Memory B cell (primary cell): ENCODE data around the gene PKIG.
"Not testable (repeated sequence)": the region's sequence is repeated elsewhere in the genome, so short reads cannot be mapped to it uniquely, and the experiment has no call there.

Experiments used
- ATAC-seq: fragments of 150-1000 bp; cut with Tn5 transposase; 2 replicates; pipeline ENCODE4 v1.10.0; 2021; ENCODE audit warnings: low read depth, mild to moderate bottlenecking, moderate library complexity
- DNase-seq, 2 donors: peaks; one replicate each; pipeline ENCODE4 v3.0.0; 2022; ENCODE audit warnings: low spot score in 2 of 2
- H3K27ac Mint-ChIP-seq: one replicate; pipeline ENCODE4 v1.8.0; 2022; ENCODE audit warnings: mild to moderate bottlenecking, moderate library complexity, mixed read lengths
- H3K27me3 Mint-ChIP-seq: one replicate; pipeline ENCODE4 v1.8.0; 2022; ENCODE audit warnings: mixed read lengths
- H3K36me3 Mint-ChIP-seq: one replicate; pipeline ENCODE4 v1.8.0; 2022; ENCODE audit warnings: mild to moderate bottlenecking, mixed read lengths
- H3K4me1 Mint-ChIP-seq: one replicate; pipeline ENCODE4 v1.8.0; 2022; ENCODE audit warnings: mixed read lengths
- H3K4me3 Mint-ChIP-seq: one replicate; pipeline ENCODE4 v1.8.0; 2022; ENCODE audit warnings: mild to moderate bottlenecking, moderate library complexity, mixed read lengths
- H3K9me3 Mint-ChIP-seq: one replicate; pipeline ENCODE4 v1.8.0; 2022; ENCODE audit warnings: mixed read lengths

PKIG gene

GRCh38 chr20:44649126-44649525 lies 66.7 kb downstream of the PKIG start:
- no peaks in the 10 kb centered on the region for H3K27me3 Mint-ChIP-seq

GRCh38 chr20:44649976-44650375 lies 67.6 kb downstream of the PKIG start:
- ATAC-seq (no peak), DNase-seq (no peak)
- peaks cover 2% of the 10 kb centered on the region for H3K9me3 Mint-ChIP-seq
- H3K27me3 Mint-ChIP-seq = no peaks in the 10 kb centered on the region
- H3K4me3 Mint-ChIP-seq = peak overlapping the region; percentile 17
- H3K36me3 Mint-ChIP-seq = no peaks in the 10 kb centered on the region
- H3K4me1 Mint-ChIP-seq = peaks cover 34% of the 10 kb centered on the region
- no peak overlapping the region for H3K27ac Mint-ChIP-seq

More at GRCh38 chr20:44649126-44649525, 66.7 kb downstream of the PKIG start:
- no peak overlapping the region for H3K4me3 Mint-ChIP-seq
- H3K36me3 Mint-ChIP-seq = no peaks in the 10 kb centered on the region
- H3K4me1 Mint-ChIP-seq = peaks cover 41% of the 10 kb centered on the region
- ATAC-seq = no peak
- H3K9me3 Mint-ChIP-seq = peaks cover under 1% of the 10 kb centered on the region
- DNase-seq = no peak
- no peak overlapping the region for H3K27ac Mint-ChIP-seq

GRCh38 chr20:44650771-44651433 lies 68.5 kb downstream of the PKIG start:
- DNase-seq = peak in 1 of 2 donors; percentile 32
- H3K36me3 Mint-ChIP-seq = no peaks in the 10 kb centered on the region
- no peak overlapping the region for H3K27ac Mint-ChIP-seq
- H3K9me3 Mint-ChIP-seq = peaks cover 2% of the 10 kb centered on the region
- peak overlapping the region; percentile 82 for H3K4me3 Mint-ChIP-seq
- ATAC-seq = peak; percentile 31
- H3K4me1 Mint-ChIP-seq = peaks cover 32% of the 10 kb centered on the region
- H3K27me3 Mint-ChIP-seq = no peaks in the 10 kb centered on the region

- no peaks in the 10 kb centered on the region for H3K27me3 Mint-ChIP-seq
- peak in 1 of 2 donors; percentile 41 for DNase-seq
- ATAC-seq = no peak
- peak overlapping the region; percentile 89 for H3K4me3 Mint-ChIP-seq
- no peak overlapping the region for H3K27ac Mint-ChIP-seq
- peaks cover 29% of the 10 kb centered on the region for H3K4me1 Mint-ChIP-seq
- H3K9me3 Mint-ChIP-seq = peaks cover 2% of the 10 kb centered on the region
- H3K36me3 Mint-ChIP-seq = no peaks in the 10 kb centered on the region
These were observed 69.0 kb downstream of the PKIG start for GRCh38 chr20:44651434-44651683.

GRCh38 chr20:44651684-44652423 lies 69.5 kb downstream of the PKIG start, which contains the start of gene ADA:
ADA (minus strand) TSS chr20:44651699; CDS start chr20:44651607, 92 bp downstream.
- peaks cover 2% of the 10 kb centered on the region for H3K9me3 Mint-ChIP-seq
- H3K4me3 Mint-ChIP-seq = peak within 1 kb of the TSS; percentile 89
- no peaks in the 10 kb centered on the region for H3K27me3 Mint-ChIP-seq
- no peaks in the 10 kb centered on the region for H3K36me3 Mint-ChIP-seq
- H3K27ac Mint-ChIP-seq = peak within 1 kb of the TSS; percentile 53
- DNase-seq (peak in 1 of 2 donors; percentile 47), ATAC-seq (peak; percentile 53)
- peaks cover 27% of the 10 kb centered on the region for H3K4me1 Mint-ChIP-seq

- no peak overlapping the region for H3K4me3 Mint-ChIP-seq
- peaks cover 2% of the 10 kb centered on the region for H3K9me3 Mint-ChIP-seq
- H3K36me3 Mint-ChIP-seq = no peaks in the 10 kb centered on the region
- ATAC-seq = no peak
- H3K27me3 Mint-ChIP-seq = no peaks in the 10 kb centered on the region
- no peak for DNase-seq
- H3K27ac Mint-ChIP-seq = no peak overlapping the region
- H3K4me1 Mint-ChIP-seq = peaks cover 20% of the 10 kb centered on the region
These were observed 71.2 kb downstream of the PKIG start for GRCh38 chr20:44653546-44653945.

GRCh38 chr20:44654210-44654609 lies 71.8 kb downstream of the PKIG start:
- not testable (repeated sequence) for H3K9me3 Mint-ChIP-seq, H3K4me3 Mint-ChIP-seq, H3K36me3 Mint-ChIP-seq, H3K27me3 Mint-ChIP-seq, H3K27ac Mint-ChIP-seq, DNase-seq, ATAC-seq
- peaks cover 14% of the 10 kb centered on the region for H3K4me1 Mint-ChIP-seq

GRCh38 chr20:44656448-44656847 lies 74.1 kb downstream of the PKIG start:
- no peak overlapping the region for H3K27ac Mint-ChIP-seq
- DNase-seq (no peak), ATAC-seq (no peak)
- no peaks in the 10 kb centered on the region for H3K27me3 Mint-ChIP-seq
- H3K4me3 Mint-ChIP-seq = no peak overlapping the region
- H3K36me3 Mint-ChIP-seq = no peaks in the 10 kb centered on the region
- H3K9me3 Mint-ChIP-seq = peaks cover 2% of the 10 kb centered on the region
- H3K4me1 Mint-ChIP-seq = peaks cover 3% of the 10 kb centered on the region

GRCh38 chr20:44657875-44658274 lies 75.5 kb downstream of the PKIG start:
- DNase-seq (no peak), ATAC-seq (no peak)
- H3K27ac Mint-ChIP-seq = no peak overlapping the region
- H3K36me3 Mint-ChIP-seq = no peaks in the 10 kb centered on the region
- no peaks in the 10 kb centered on the region for H3K27me3 Mint-ChIP-seq
- no peaks in the 10 kb centered on the region for H3K4me1 Mint-ChIP-seq
- H3K9me3 Mint-ChIP-seq = peaks cover 2% of the 10 kb centered on the region
- no peak overlapping the region for H3K4me3 Mint-ChIP-seq

GRCh38 chr20:44658810-44659209 lies 76.4 kb downstream of the PKIG start:
- Mint-ChIP-seq H3K4me1 (no peaks in the 10 kb centered on the region), H3K36me3 (no peaks in the 10 kb centered on the region), H3K27me3 (no peaks in the 10 kb centered on the region), H3K9me3 (peaks cover 2% of the 10 kb centered on the region), H3K4me3 (no peak overlapping the region), H3K27ac (no peak overlapping the region)
- no peak for DNase-seq
- no peak for ATAC-seq

- ATAC-seq (no peak), DNase-seq (no peak)
- Mint-ChIP-seq H3K4me3 (no peak overlapping the region), H3K27ac (no peak overlapping the region), H3K36me3 (no peaks in the 10 kb centered on the region), H3K9me3 (no peaks in the 10 kb centered on the region), H3K4me1 (no peaks in the 10 kb centered on the region), H3K27me3 (peaks cover 1% of the 10 kb centered on the region)
These were observed 77.6 kb downstream of the PKIG start for GRCh38 chr20:44659931-44660330.

GRCh38 chr20:44660581-44660980 lies 78.2 kb downstream of the PKIG start:
- Mint-ChIP-seq H3K36me3 (no peaks in the 10 kb centered on the region), H3K27me3 (peaks cover 1% of the 10 kb centered on the region), H3K9me3 (no peaks in the 10 kb centered on the region), H3K27ac (no peak overlapping the region), H3K4me1 (no peaks in the 10 kb centered on the region), H3K4me3 (no peak overlapping the region)
- ATAC-seq (no peak), DNase-seq (no peak)

- H3K27ac Mint-ChIP-seq = no peak overlapping the region
- H3K4me1 Mint-ChIP-seq = peaks cover 3% of the 10 kb centered on the region
- no peaks in the 10 kb centered on the region for H3K36me3 Mint-ChIP-seq
- H3K4me3 Mint-ChIP-seq = no peak overlapping the region
- ATAC-seq = no peak
- DNase-seq = no peak
- H3K9me3 Mint-ChIP-seq = no peaks in the 10 kb centered on the region
- H3K27me3 Mint-ChIP-seq = peaks cover 1% of the 10 kb centered on the region
These were observed 79.9 kb downstream of the PKIG start for GRCh38 chr20:44662261-44662660.

GRCh38 chr20:44664131-44664530 lies 81.8 kb downstream of the PKIG start:
- no peaks in the 10 kb centered on the region for H3K9me3 Mint-ChIP-seq
- no peak overlapping the region for H3K27ac Mint-ChIP-seq
- H3K36me3 Mint-ChIP-seq = no peaks in the 10 kb centered on the region
- no peak for ATAC-seq
- peaks cover 3% of the 10 kb centered on the region for H3K4me1 Mint-ChIP-seq
- no peak overlapping the region for H3K4me3 Mint-ChIP-seq
- peaks cover 1% of the 10 kb centered on the region for H3K27me3 Mint-ChIP-seq
- no peak for DNase-seq

- Mint-ChIP-seq H3K4me1 (peaks cover 4% of the 10 kb centered on the region), H3K4me3 (no peak overlapping the region), H3K27me3 (peaks cover 1% of the 10 kb centered on the region), H3K9me3 (no peaks in the 10 kb centered on the region), H3K36me3 (no peaks in the 10 kb centered on the region), H3K27ac (no peak overlapping the region)
- DNase-seq (no peak), ATAC-seq (no peak)
These were observed 83.7 kb downstream of the PKIG start for GRCh38 chr20:44666066-44666465.
